GM20000 (cell line): ENCODE data around the gene CNR2.

ENCODE experiments used
- DNase-seq: peaks from one replicate; pipeline ENCODE4 v3.0.0; 2012; ENCODE audit warnings: low spot score
- TF ChIP-seq, protein P1 (sequence below): IDR thresholded peaks from 2 replicates; pipeline ENCODE4 v1.5.1; 2012; ENCODE audit warnings: mild to moderate bottlenecking, control low read depth; ENCODE audit errors: extremely low read depth, missing control alignments

CNR2 gene

DNA sequence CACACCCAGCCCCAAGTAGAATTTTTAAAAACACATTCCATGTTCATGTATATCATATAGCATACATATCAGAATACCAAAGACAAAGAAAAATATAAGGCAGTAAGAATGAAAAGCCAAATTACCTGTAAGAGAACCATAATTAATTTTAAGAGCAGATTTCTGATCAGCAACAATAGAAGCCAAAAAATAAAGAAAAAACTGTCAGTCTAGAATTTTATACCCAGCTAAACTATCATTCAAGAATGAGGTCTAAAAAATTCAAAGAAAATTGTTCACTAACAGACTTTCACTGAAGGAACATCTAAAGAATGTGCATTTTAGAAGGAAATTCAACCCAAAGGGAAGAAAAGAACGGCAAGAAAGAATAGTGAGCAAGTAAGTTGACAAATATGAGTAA is 34.5 kb downstream of the CNR2 start:
- no peak for DNase-seq
- TF ChIP-seq, protein P1, sequence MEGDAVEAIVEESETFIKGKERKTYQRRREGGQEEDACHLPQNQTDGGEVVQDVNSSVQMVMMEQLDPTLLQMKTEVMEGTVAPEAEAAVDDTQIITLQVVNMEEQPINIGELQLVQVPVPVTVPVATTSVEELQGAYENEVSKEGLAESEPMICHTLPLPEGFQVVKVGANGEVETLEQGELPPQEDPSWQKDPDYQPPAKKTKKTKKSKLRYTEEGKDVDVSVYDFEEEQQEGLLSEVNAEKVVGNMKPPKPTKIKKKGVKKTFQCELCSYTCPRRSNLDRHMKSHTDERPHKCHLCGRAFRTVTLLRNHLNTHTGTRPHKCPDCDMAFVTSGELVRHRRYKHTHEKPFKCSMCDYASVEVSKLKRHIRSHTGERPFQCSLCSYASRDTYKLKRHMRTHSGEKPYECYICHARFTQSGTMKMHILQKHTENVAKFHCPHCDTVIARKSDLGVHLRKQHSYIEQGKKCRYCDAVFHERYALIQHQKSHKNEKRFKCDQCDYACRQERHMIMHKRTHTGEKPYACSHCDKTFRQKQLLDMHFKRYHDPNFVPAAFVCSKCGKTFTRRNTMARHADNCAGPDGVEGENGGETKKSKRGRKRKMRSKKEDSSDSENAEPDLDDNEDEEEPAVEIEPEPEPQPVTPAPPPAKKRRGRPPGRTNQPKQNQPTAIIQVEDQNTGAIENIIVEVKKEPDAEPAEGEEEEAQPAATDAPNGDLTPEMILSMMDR: no peak

- TF ChIP-seq, protein P1: no peak
- DNase-seq: no peak
Observed at GRCh38 chr1:23875382-23875781, 37.8 kb downstream of the CNR2 start.

- DNase-seq: no peak
- TF ChIP-seq, protein P1: no peak
Observed at GRCh38 chr1:23872421-23872820, 40.7 kb downstream of the CNR2 start.

GRCh38 chr1:23869051-23869450 is 44.1 kb downstream of the CNR2 start:
- DNase-seq: no peak
- TF ChIP-seq, protein P1: no peak

DNA sequence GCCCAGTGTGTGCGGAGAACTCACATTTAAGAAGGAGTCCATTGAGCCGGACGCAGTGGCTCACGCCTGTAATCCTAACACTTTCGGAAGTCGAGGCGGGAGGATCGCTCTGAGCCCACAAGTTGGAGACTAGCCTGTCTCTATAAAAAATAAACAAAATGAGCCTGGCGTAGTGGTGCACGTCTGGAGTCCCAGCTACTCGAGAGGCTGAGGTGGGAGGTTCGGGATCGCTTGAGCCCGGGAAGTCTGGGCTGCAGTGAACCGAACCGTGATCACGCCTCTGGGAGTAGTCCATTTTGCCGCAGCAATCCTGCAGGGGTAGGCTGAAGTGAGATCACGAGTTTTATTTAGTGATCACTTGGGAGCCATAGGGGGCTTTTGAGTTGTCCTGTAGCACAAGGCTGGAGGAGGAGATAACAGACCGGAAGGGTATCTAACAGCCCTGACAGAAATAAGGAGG is 44.6 kb downstream of the CNR2 start:
- peak; percentile 31 for DNase-seq
- TF ChIP-seq, protein P1: no peak

DNA sequence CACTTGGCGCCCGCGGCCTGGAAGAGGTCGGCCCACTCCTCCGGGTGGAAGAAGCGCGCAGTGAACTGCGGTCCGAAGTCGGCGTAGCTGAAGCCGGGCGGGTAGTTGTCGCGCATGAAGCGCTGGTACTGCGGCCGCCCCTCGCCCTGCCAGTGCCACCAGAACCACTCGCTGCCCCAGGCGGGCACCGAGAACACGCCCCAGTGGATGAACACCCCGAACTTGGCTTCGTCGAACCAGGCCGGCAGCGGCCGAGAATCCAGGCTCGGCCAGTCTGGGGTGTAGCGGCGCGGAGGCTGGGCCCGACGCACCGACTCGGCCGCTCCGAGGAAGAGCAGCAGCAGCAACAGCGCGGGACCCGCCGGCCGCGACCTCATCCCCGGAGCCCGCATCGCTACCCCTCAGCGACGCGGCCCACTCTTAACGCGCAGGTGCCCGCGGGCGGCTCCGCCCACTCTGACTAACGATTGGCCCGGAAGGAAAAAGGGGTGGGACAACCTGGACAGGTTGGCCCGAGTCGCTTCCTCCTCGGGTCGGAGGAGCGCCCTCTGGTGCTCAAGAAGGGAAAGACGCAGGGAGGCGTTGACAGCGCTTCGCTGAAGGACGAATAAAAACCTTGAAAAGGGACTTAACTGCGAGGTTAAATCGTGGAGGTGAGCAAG is 45.1 kb downstream of the CNR2 start, which contains the start of gene FUCA1:
TSS of gene FUCA1 (minus strand) at position 396 of the 662 bp plus-strand sequence. CDS start at position 392, 4 bp downstream.
- DNase-seq: peak; percentile 99
- TF ChIP-seq, protein P1: peak; percentile 75

- no peak for DNase-seq
- TF ChIP-seq, protein P1: no peak
Observed at GRCh38 chr1:23867542-23867894, 45.6 kb downstream of the CNR2 start.
